A204.1 (cell line): ENCODE data around the gene NUDT19.
"Not testable (repeated sequence)": the region's sequence is repeated elsewhere in the genome, so short reads cannot be mapped to it uniquely, and the experiment has no call there.

ENCODE experiments used
- FAIRE-seq: peaks from 2 replicates; lab custom pipeline; 2012; peaks lifted over from hg19 to GRCh38; lab: Jason Lieb, UNC

Gene NUDT19

GRCh38 chr19:32675720-32676185 is 15.9 kb upstream of the NUDT19 start, which contains the start of gene RGS9BP:
Gene RGS9BP, plus strand, starts transcription at chr19:32675848. Its CDS starts 416 bp downstream, at chr19:32676264.
- no peak for FAIRE-seq

GRCh38 chr19:32676186-32676894 is 15.3 kb upstream of the NUDT19 start:
- FAIRE-seq, result no peak

GRCh38 chr19:32676895-32677359 is 14.7 kb upstream of the NUDT19 start:
- no peak for FAIRE-seq

- no peak for FAIRE-seq
Observed at GRCh38 chr19:32677657-32678056, 14.0 kb upstream of the NUDT19 start.

GRCh38 chr19:32680986-32681385 is 10.6 kb upstream of the NUDT19 start:
- no peak for FAIRE-seq

GRCh38 chr19:32682317-32682716 is 9.3 kb upstream of the NUDT19 start:
- no peak for FAIRE-seq

- FAIRE-seq, result no peak
Observed at GRCh38 chr19:32686847-32687475, 4.7 kb upstream of the NUDT19 start.

GRCh38 chr19:32687681-32688080 is 3.9 kb upstream of the NUDT19 start:
- FAIRE-seq, result no peak

GRCh38 chr19:32688311-32688710 is 3.3 kb upstream of the NUDT19 start:
- no peak for FAIRE-seq

- FAIRE-seq, result no peak
Observed at GRCh38 chr19:32691952-32692726, 518 bp downstream of the NUDT19 start.

- no peak for FAIRE-seq
Observed at GRCh38 chr19:32692727-32693061, 1.1 kb downstream of the NUDT19 start.

- not testable (repeated sequence) for FAIRE-seq
Observed at GRCh38 chr19:32693151-32694108, 1.8 kb downstream of the NUDT19 start.

GRCh38 chr19:32694316-32694715 is 2.7 kb downstream of the NUDT19 start:
- not testable (repeated sequence) for FAIRE-seq

GRCh38 chr19:32694851-32695250 is 3.2 kb downstream of the NUDT19 start:
- FAIRE-seq, result not testable (repeated sequence)

GRCh38 chr19:32695506-32695905 is 3.9 kb downstream of the NUDT19 start:
- not testable (repeated sequence) for FAIRE-seq

- FAIRE-seq, result not testable (repeated sequence)
Observed at GRCh38 chr19:32696771-32697170, 5.2 kb downstream of the NUDT19 start.

- FAIRE-seq, result not testable (repeated sequence)
Observed at GRCh38 chr19:32700129-32700528, 8.5 kb downstream of the NUDT19 start.

- no peak for FAIRE-seq
Observed at GRCh38 chr19:32702010-32702409, 10.4 kb downstream of the NUDT19 start.

GRCh38 chr19:32704006-32704405 is 12.4 kb downstream of the NUDT19 start:
- FAIRE-seq, result not testable (repeated sequence)

GRCh38 chr19:32708457-32708856 is 16.8 kb downstream of the NUDT19 start:
- FAIRE-seq, result no peak

- no peak for FAIRE-seq
Observed at GRCh38 chr19:32709032-32709431, 17.4 kb downstream of the NUDT19 start.

- FAIRE-seq, result no peak
Observed at GRCh38 chr19:32711747-32712146, 20.1 kb downstream of the NUDT19 start.
